Measurements from ENCODE around the gene MARCHF3. TPM values are rescaled to one million over a fixed set of nuclear protein-coding genes. Genes with fewer than 3 reads are reported as not detected.

Gene MARCHF3
- total RNA-seq, 1 donor from 2014 or later = 21.9 TPM

DNA sequence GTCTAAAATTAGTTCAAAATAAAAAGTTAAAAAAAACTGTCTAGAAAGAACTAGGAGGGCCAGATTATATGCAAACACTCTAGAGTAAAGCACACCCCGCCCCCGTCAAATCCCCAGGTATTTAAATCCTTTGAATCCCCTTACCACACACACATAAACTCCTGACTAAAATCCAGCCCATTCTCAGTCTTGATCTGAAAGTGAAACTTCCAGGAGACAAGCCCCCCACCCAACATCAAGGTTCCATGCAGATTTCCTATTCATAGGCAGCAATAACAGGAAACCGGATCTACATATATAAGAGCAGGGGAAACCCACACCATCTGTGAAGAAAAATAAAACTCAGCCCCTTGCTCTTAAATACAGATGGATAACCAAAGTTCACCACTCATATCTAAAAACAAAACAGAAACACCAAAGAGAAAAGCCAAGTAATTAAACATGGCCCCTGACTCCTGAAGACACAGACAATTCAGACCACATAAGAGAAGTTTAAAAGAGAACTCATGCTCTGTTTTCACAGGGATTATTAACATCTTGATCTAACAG is 42.3 kb downstream of the MARCHF3 start:
- Mint-ChIP-seq H3K9me3 (peaks cover 3% of the 10 kb centered on the region), H3K27ac (peak overlapping the region; percentile 97), H3K4me3 (peak overlapping the region; percentile 82), H3K36me3 (ENCODE audit: low read depth) (peaks cover 2% of the 10 kb centered on the region), H3K4me1 (peaks cover 88% of the 10 kb centered on the region), H3K27me3 (no peaks in the 10 kb centered on the region)
- TF ChIP-seq, protein P1, sequence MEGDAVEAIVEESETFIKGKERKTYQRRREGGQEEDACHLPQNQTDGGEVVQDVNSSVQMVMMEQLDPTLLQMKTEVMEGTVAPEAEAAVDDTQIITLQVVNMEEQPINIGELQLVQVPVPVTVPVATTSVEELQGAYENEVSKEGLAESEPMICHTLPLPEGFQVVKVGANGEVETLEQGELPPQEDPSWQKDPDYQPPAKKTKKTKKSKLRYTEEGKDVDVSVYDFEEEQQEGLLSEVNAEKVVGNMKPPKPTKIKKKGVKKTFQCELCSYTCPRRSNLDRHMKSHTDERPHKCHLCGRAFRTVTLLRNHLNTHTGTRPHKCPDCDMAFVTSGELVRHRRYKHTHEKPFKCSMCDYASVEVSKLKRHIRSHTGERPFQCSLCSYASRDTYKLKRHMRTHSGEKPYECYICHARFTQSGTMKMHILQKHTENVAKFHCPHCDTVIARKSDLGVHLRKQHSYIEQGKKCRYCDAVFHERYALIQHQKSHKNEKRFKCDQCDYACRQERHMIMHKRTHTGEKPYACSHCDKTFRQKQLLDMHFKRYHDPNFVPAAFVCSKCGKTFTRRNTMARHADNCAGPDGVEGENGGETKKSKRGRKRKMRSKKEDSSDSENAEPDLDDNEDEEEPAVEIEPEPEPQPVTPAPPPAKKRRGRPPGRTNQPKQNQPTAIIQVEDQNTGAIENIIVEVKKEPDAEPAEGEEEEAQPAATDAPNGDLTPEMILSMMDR (IDR thresholded peaks at IDR 0.05) = no peak
- CTCF ChIA-PET = no interaction called here
- POLR2A ChIA-PET = no interaction called here
- DNase-seq = no peak
- peak; percentile 84 for ATAC-seq (ENCODE audit: low read depth)
- intact Hi-C loops (cut with micrococcal nuclease) = loop anchor here (1.0 to 2.0 kb wide), 5 partner anchors 16 to 211 kb away; partner anchors contain the start of genes C5orf63, LMNB1 and MARCHF3

DNA sequence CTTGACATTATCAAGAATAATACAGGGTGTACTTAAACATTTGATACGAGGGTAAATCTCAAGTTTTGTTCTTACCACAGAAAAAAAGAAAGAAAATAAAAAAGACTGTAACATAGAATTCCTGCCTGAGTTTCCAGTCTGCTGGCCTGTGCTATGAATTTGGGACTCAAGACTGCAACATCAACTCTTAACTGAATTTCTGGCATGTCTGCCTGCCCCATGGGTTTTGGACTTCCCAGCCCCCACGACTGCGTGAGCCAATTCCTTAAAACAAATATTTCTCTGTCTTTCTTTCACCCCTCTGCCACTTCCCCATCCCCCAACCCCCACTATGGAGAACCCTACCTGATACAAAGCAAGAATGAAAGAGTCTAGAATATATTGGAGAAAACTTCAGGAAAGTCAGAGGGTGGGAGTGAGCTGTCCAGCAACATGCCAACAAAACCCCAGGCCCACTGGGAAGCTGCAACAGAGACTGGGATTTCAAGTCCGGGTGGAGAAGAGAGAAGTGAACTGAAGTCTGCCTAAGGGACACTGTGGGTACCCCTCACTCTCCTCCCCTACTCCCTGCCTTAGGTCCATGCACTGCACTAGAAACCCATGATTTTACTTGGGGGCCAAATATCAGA is 43.0 kb downstream of the MARCHF3 start:
- POLR2A ChIA-PET = interaction anchor here (0.6 to 2.0 kb wide), 3 partner anchors 15 to 183 kb away, joined by 3 to 7 read pairs (median 3); no protein-coding TSS in a partner anchor
- H3K36me3 Mint-ChIP-seq (ENCODE audit: low read depth) = no peaks in the 10 kb centered on the region
- no peak for DNase-seq
- CTCF ChIA-PET = no interaction called here
- peaks cover 88% of the 10 kb centered on the region for H3K4me1 Mint-ChIP-seq
- no peaks in the 10 kb centered on the region for H3K9me3 Mint-ChIP-seq
- peak; percentile 25 for ATAC-seq (ENCODE audit: low read depth)
- peak overlapping the region; percentile 97 for H3K27ac Mint-ChIP-seq
- peak overlapping the region; percentile 82 for H3K4me3 Mint-ChIP-seq
- intact Hi-C loops (cut with micrococcal nuclease) = loop anchor here (1.0 kb wide), 1 partner anchor 10 kb away; no protein-coding TSS in a partner anchor
- no peaks in the 10 kb centered on the region for H3K27me3 Mint-ChIP-seq
- TF ChIP-seq, protein P1 (IDR thresholded peaks at IDR 0.05) = no peak

DNA sequence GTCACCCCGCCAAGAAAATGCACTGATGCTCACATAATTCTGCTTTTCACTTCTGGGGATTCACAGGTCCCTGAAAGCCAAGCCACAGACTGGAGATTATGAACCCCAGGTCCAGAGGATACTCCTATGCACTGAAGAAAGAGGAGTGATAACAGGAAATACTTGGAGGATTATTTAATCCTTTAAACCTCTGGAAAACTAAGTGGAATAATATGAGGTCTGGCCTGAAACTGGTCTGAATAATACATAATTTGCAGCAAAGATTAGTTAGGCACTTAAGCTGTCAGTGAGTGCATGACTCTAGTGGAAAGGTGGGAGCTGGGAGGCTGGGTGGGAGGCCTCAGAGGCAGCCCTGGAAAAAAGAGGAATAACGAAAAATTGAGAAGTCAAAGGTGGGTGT is 45.7 kb downstream of the MARCHF3 start:
- TF ChIP-seq, protein P1 (IDR thresholded peaks at IDR 0.05) = no peak
- no peak for ATAC-seq (ENCODE audit: low read depth)
- no peaks in the 10 kb centered on the region for H3K36me3 Mint-ChIP-seq (ENCODE audit: low read depth)
- ChIA-PET POLR2A (no interaction called here), CTCF (no interaction called here)
- H3K4me1 Mint-ChIP-seq = peaks cover 89% of the 10 kb centered on the region
- no peaks in the 10 kb centered on the region for H3K9me3 Mint-ChIP-seq
- no peaks in the 10 kb centered on the region for H3K27me3 Mint-ChIP-seq
- peak overlapping the region; percentile 15 for H3K4me3 Mint-ChIP-seq
- intact Hi-C loops (cut with micrococcal nuclease) = no loop called here
- DNase-seq = no peak
- H3K27ac Mint-ChIP-seq = peak overlapping the region; percentile 79

DNA sequence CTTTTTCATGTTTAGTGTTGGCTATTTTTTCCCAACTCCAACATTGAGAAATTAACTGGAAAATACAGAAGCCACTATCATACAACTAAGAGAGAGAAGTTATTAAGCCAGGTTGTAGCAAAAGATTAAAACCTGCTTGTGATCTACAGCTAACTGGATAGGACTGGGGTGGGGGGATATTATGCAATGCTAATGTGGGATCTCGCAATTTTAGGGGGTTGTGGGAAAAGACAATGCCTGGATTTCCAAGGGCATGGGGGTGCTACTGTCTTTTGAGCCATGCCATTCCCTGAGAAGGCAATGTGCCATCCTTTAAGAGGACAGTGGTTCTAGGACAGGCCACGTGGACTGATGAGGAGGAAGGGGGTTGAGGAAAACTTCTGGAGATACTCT is 46.5 kb downstream of the MARCHF3 start:
- no peaks in the 10 kb centered on the region for H3K27me3 Mint-ChIP-seq
- peak overlapping the region; percentile 21 for H3K27ac Mint-ChIP-seq
- ChIA-PET POLR2A (interaction anchor here (1.6 kb wide), 1 partner anchor 47 kb away, joined by 5 read pairs; the partner anchor contains the start of gene MARCHF3), CTCF (no interaction called here)
- H3K4me3 Mint-ChIP-seq = no peak overlapping the region
- ATAC-seq (ENCODE audit: low read depth) = no peak
- H3K4me1 Mint-ChIP-seq = peaks cover 88% of the 10 kb centered on the region
- TF ChIP-seq, protein P1 (IDR thresholded peaks at IDR 0.05) = no peak
- no peaks in the 10 kb centered on the region for H3K9me3 Mint-ChIP-seq
- intact Hi-C loops (cut with micrococcal nuclease) = no loop called here
- no peak for DNase-seq
- no peaks in the 10 kb centered on the region for H3K36me3 Mint-ChIP-seq (ENCODE audit: low read depth)
